Transverse colon (tissue), 4 donors: ENCODE data around the gene TTC23. TPM values are rescaled to one million over a fixed set of nuclear protein-coding genes. Genes with fewer than 3 reads are reported as not detected.
"Not testable (repeated sequence)": the region's sequence is repeated elsewhere in the genome, so short reads cannot be mapped to it uniquely, and the experiment has no call there.

Experiments
- DNase-seq: peaks from one replicate; pipeline ENCODE4 v3.0.0-alpha.2; 2019
- H3K27ac ChIP-seq, 4 donors: fragments of 200-600 bp; sonication (generic); 2 replicates each; pipeline ENCODE4 v1.5.1; 2016 to 2018; ENCODE audit warnings: inconsistent platforms in 4 of 4
- H3K27me3 ChIP-seq: fragments of 200-600 bp; sonication (generic); 2 replicates; pipeline ENCODE4 v1.5.1; 2017; ENCODE audit warnings: inconsistent platforms
- H3K36me3 ChIP-seq, 4 donors: fragments of 200-600 bp; sonication (generic); 2 replicates each; pipeline ENCODE4 v1.5.1; 2017 to 2019; ENCODE audit warnings: inconsistent platforms in 4 of 4
- H3K4me1 ChIP-seq, 4 donors: fragments of 200-600 bp; sonication (generic); 2 replicates each; pipeline ENCODE4 v1.5.1; 2017 to 2020; ENCODE audit warnings: inconsistent platforms in 4 of 4
- H3K4me3 ChIP-seq, 4 donors: fragments of 200-600 bp; sonication (generic); 1 replicate in 1 of 4; 2 replicates in 3 of 4; pipeline versions ENCODE4 v1.5.1 to v1.6.1; 2017 to 2019; ENCODE audit warnings: inconsistent platforms in 4 of 4
- H3K9me3 ChIP-seq, 2 donors: fragments of 200-600 bp; sonication (generic); 2 replicates each; pipeline ENCODE4 v1.5.1; 2017 to 2019; ENCODE audit warnings: inconsistent platforms in 2 of 2
- CTCF ChIP-seq, 5 experiments: fragments of 200-600 bp in 3 of 5; fragments of 450-650 bp in 2 of 5; sonication (generic) in 3 of 5; IDR thresholded peaks; 1 replicate in 2 of 5; 2 replicates in 3 of 5; pipeline ENCODE4 v1.5.1; 2016 to 2017; ENCODE audit warnings: antibody characterized with exemption in 5 of 5, inconsistent platforms in 3 of 5, mild to moderate bottlenecking in 2 of 5, moderate library complexity in 1 of 5
- EP300 ChIP-seq: sonication (generic); formaldehyde crosslinking; IDR thresholded peaks from one replicate; pipeline ENCODE4 v1.6.1; 2017; ENCODE audit warnings: antibody characterized with exemption, low read depth
- POLR2A ChIP-seq: fragments of 450-650 bp; IDR thresholded peaks from one replicate; pipeline ENCODE4 v1.6.1; 2016; ENCODE audit warnings: antibody characterized with exemption, mild to moderate bottlenecking, moderate library complexity
- POLR2AphosphoS5 ChIP-seq, 3 donors: sonication (generic); formaldehyde crosslinking; IDR thresholded peaks; one replicate each; pipeline ENCODE4 v1.6.1; 2016; ENCODE audit warnings: antibody characterized with exemption in 3 of 3
- WGBS, 2 donors: methylation state at CpG; one replicate each; pipeline ENCODE4 v1.1.5; 2018; ENCODE audit warnings: low coverage in 1 of 2; 5-methylcytosine and 5-hydroxymethylcytosine counted together
- in situ Hi-C, 4 donors: fragments of 200-750 bp; cut with MboI; loops; one replicate each; pipeline versions ENCODE4 v1.15.0 to v1.15.1; 2017; ENCODE audit warnings: low sequenced_read_pairs in 3 of 4, low pct_ligation_motif_present in 1 of 4, low pct_unique_long_range_greater_than_20kb in 1 of 4
- intact Hi-C: fragments of 100-400 bp; cut with DNase I; formaldehyde crosslinking; loops from one replicate; pipeline ENCODE4 v1.15.1; 2023; ENCODE audit warnings: low total_unique reads
- total RNA-seq, 4 donors: library from RNA; depleted of rRNA; stranded (reverse); fragments of >200 nt; gene quantifications; one replicate each; pipeline ENCODE4 v1.1.0, GENCODE V29; 2016

Gene TTC23
- total RNA-seq, 4 donors from 2014 or later, result 7.8 to 23.5 (median 12.5) TPM

GRCh38 chr15:99202176-99202552 is 47.2 kb downstream of the TTC23 start:
- intact Hi-C loops, result no loop called here
- DNase-seq, result no peak
- Histone ChIP-seq H3K4me1 (no peaks in the 10 kb centered on the region), H3K27ac (peak overlapping the region in 1 of 4 donors; percentile 19), H3K36me3 (peaks cover 0 to 6% (median 2%) of the 10 kb centered on the region in 4 donors), H3K9me3 (no peaks in the 10 kb centered on the region), H3K4me3 (no peak overlapping the region), H3K27me3 (no peaks in the 10 kb centered on the region)
- WGBS, 2 donors, result 44 to 58% methylated on average over 2 of the region's 2 CpGs
- in situ Hi-C loops, result loop anchor here in 2 of 4 donors (10.0 kb wide), 2 partner anchors 97 to 107 kb away; partner anchors contain the start of gene SYNM (in 1 of the 2)
- TF ChIP-seq EP300 (no peak), POLR2A (no peak), CTCF (IDR thresholded peaks at IDR 0.05) (no peak), POLR2AphosphoS5 (IDR thresholded peaks at IDR 0.05) (no peak)

DNA sequence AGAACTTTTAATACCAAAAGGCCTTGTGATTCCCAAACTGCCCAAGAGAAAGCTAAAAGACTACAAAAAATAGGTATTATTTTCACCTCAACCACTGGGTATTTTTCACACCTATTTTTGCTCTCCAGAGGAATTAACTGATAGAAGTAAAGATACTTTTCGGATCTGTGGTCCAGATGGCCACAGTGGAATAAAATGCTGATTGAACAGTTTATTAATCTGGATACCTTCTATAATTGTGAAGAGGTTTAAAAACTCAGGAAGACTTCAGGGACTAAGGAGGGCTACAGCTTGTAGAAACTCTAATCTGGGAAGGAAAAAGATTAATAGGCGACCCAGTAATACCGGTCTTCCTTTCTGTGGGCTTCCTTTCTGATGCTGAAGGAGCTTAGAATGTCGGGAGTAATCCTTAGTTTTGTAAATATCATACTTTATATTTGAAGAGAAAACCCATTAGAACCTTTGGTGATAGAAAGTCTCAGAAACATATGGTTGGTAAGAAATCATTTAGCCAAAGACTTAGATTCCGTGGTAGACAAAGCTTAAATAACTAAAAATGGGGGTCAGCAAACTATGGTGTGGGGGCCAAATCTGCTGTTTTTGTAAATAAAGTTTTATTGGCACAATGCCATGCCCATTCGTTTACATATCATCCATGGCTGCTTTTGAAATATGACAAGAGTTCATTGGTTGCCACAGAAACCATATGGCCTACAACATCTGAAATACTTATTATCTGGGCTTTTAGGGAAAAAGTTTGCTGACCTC is 47.8 kb downstream of the TTC23 start:
- no peak overlapping the region for H3K4me3 ChIP-seq
- 61 to 76% methylated on average over 6 of the region's 6 CpGs for WGBS, 2 donors
- H3K27me3 ChIP-seq, result no peaks in the 10 kb centered on the region
- TF ChIP-seq POLR2A (no peak), CTCF (IDR thresholded peaks at IDR 0.05) (no peak), EP300 (no peak), POLR2AphosphoS5 (IDR thresholded peaks at IDR 0.05) (no peak)
- H3K9me3 ChIP-seq, result no peaks in the 10 kb centered on the region
- intact Hi-C loops (no loop called here), in situ Hi-C loops (loop anchor here in 2 of 4 donors (10.0 kb wide), 2 partner anchors 97 to 107 kb away; partner anchors contain the start of gene SYNM (in 1 of the 2))
- peaks cover 0 to 6% (median 2%) of the 10 kb centered on the region in 4 donors for H3K36me3 ChIP-seq
- no peak for DNase-seq
- no peaks in the 10 kb centered on the region for H3K4me1 ChIP-seq
- H3K27ac ChIP-seq, result peak overlapping the region in 1 of 4 donors; percentile 19

- Histone ChIP-seq H3K27me3 (no peaks in the 10 kb centered on the region), H3K4me3 (no peak overlapping the region), H3K36me3 (peaks cover 0 to 10% (median 2%) of the 10 kb centered on the region in 4 donors), H3K9me3 (no peaks in the 10 kb centered on the region), H3K27ac (no peak overlapping the region), H3K4me1 (no peaks in the 10 kb centered on the region)
- in situ Hi-C loops (no loop called here), intact Hi-C loops (no loop called here)
- DNase-seq, result no peak
- WGBS, 2 donors, result 93 to 94% methylated on average over 3 of the region's 3 CpGs
- TF ChIP-seq POLR2A, result no peak
- no peak for TF ChIP-seq POLR2AphosphoS5 (IDR thresholded peaks at IDR 0.05)
- TF ChIP-seq EP300, result no peak
- TF ChIP-seq CTCF (IDR thresholded peaks at IDR 0.05), result no peak
Observed at GRCh38 chr15:99197856-99198255, 51.5 kb downstream of the TTC23 start.

DNA sequence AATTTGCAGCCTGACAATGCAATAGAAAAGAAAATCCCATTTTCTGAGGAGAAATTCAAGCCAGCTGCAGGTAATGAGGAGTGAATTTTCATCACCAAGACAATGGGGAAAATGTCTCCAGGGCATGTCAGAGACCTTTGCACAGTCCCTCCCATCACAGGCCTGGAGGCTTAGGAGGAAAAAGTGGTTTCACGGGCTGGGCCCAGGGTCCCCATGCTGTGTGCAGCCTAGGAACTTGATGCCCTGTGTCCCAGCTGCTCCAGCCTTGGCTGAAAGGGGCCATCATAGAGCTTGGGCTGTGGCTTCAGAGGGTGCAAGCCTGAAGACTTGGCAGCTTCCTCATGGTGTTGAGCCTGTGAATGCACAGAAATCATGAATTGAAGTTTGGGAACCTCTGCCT is 57.2 kb downstream of the TTC23 start:
- intact Hi-C loops, H3K4me1 ChIP-seq, H3K4me3 ChIP-seq, H3K9me3 ChIP-seq, DNase-seq, H3K27me3 ChIP-seq, in situ Hi-C loops, H3K27ac ChIP-seq: not testable (repeated sequence)
- peaks cover 0 to 15% (median 3%) of the 10 kb centered on the region in 4 donors for H3K36me3 ChIP-seq
- WGBS, 2 donors, result 95% methylated on average over 1 of the region's 1 CpG; no CpG with 5 or more reads in 1 of the 2 donors
